HEK293 (cell line): ENCODE results near the gene CRYBB1.

Source experiments
- HIC1 ChIP-seq: fragments of 450-650 bp; formaldehyde crosslinking; IDR thresholded peaks from 2 replicates; pipeline ENCODE4 v1.5.1; 2016; ENCODE audit warnings: missing biosample characterization, missing genetic modification characterization
- SP3 ChIP-seq: fragments of 450-650 bp; formaldehyde crosslinking; IDR thresholded peaks from 2 replicates; pipeline ENCODE4 v1.5.1; 2016; ENCODE audit warnings: missing biosample characterization, missing genetic modification characterization
- TSHZ1 ChIP-seq: fragments of 450-650 bp; formaldehyde crosslinking; IDR thresholded peaks from 2 replicates; pipeline ENCODE4 v1.5.1; 2016; ENCODE audit warnings: missing biosample characterization, missing genetic modification characterization, borderline replicate concordance
- ZBTB8A ChIP-seq: fragments of 450-650 bp; formaldehyde crosslinking; IDR thresholded peaks from 2 replicates; pipeline ENCODE4 v1.5.1; 2016; ENCODE audit warnings: missing biosample characterization, missing genetic modification characterization
- ZEB2 ChIP-seq: fragments of 450-650 bp; formaldehyde crosslinking; IDR thresholded peaks from 2 replicates; pipeline ENCODE4 v1.5.1; 2016; ENCODE audit warnings: missing biosample characterization, missing genetic modification characterization
- ZNF214 ChIP-seq: fragments of 450-650 bp; formaldehyde crosslinking; IDR thresholded peaks from 2 replicates; pipeline ENCODE4 v1.5.1; 2017; ENCODE audit warnings: missing biosample characterization, mild to moderate bottlenecking, missing genetic modification characterization, borderline replicate concordance
- ZNF26 ChIP-seq: fragments of 450-650 bp; formaldehyde crosslinking; IDR thresholded peaks from 2 replicates; pipeline ENCODE4 v1.5.1; 2016; ENCODE audit warnings: missing biosample characterization, missing genetic modification characterization
- ZNF266 ChIP-seq: fragments of 450-650 bp; formaldehyde crosslinking; IDR thresholded peaks from 2 replicates; pipeline ENCODE4 v1.5.1; 2016; ENCODE audit warnings: missing biosample characterization, missing genetic modification characterization, low read depth
- ZNF274 ChIP-seq, 2 experiments: fragments of 200-500 bp in 1 of 2; fragments of 450-650 bp in 1 of 2; sonication (Bioruptor generic) in 1 of 2; formaldehyde crosslinking in 1 of 2; IDR thresholded peaks; 2 replicates each; pipeline versions ENCODE4 v1.5.1 to v1.6.1; 2014 to 2016; ENCODE audit warnings: borderline replicate concordance in 1 of 2, inconsistent platforms in 1 of 2, low read length in 1 of 2, missing biosample characterization in 1 of 2, missing genetic modification characterization in 1 of 2
- ZNF426 ChIP-seq: fragments of 450-650 bp; formaldehyde crosslinking; IDR thresholded peaks from 2 replicates; pipeline ENCODE4 v1.5.1; 2017; ENCODE audit warnings: missing biosample characterization, missing genetic modification characterization, mild to moderate bottlenecking, inconsistent platforms, moderate library complexity
- ZNF449 ChIP-seq: fragments of 450-650 bp; formaldehyde crosslinking; IDR thresholded peaks from 2 replicates; pipeline ENCODE4 v1.5.1; 2017; ENCODE audit warnings: missing biosample characterization, mild to moderate bottlenecking, missing genetic modification characterization, moderate library complexity
- ZNF549 ChIP-seq: fragments of 450-650 bp; IDR thresholded peaks from 2 replicates; pipeline ENCODE4 v1.5.1; 2018; ENCODE audit warnings: missing biosample characterization, missing genetic modification characterization, mild to moderate bottlenecking, inconsistent platforms, moderate library complexity
- ZNF558 ChIP-seq: fragments of 450-650 bp; formaldehyde crosslinking; IDR thresholded peaks from 2 replicates; pipeline ENCODE4 v1.5.1; 2016; ENCODE audit warnings: missing biosample characterization, missing genetic modification characterization
- ZNF560 ChIP-seq: fragments of 450-650 bp; formaldehyde crosslinking; IDR thresholded peaks from 2 replicates; pipeline ENCODE4 v1.5.1; 2017; ENCODE audit warnings: missing biosample characterization, missing genetic modification characterization, borderline replicate concordance
- ZNF654 ChIP-seq: fragments of 450-650 bp; formaldehyde crosslinking; IDR thresholded peaks from 2 replicates; pipeline ENCODE4 v1.5.1; 2016; ENCODE audit warnings: low read depth, missing biosample characterization, missing genetic modification characterization
- ZNF660 ChIP-seq: fragments of 450-650 bp; IDR thresholded peaks from 2 replicates; pipeline ENCODE4 v1.5.1; 2018; ENCODE audit warnings: missing biosample characterization, mild to moderate bottlenecking, missing genetic modification characterization
- ZNF677 ChIP-seq: fragments of 450-650 bp; IDR thresholded peaks from 2 replicates; pipeline ENCODE4 v1.5.0; 2018; ENCODE audit warnings: missing biosample characterization, mild to moderate bottlenecking, missing genetic modification characterization, moderate library complexity
- ZNF792 ChIP-seq: fragments of 450-650 bp; formaldehyde crosslinking; IDR thresholded peaks from 2 replicates; pipeline ENCODE4 v1.5.1; 2016; ENCODE audit warnings: missing biosample characterization, missing genetic modification characterization
- ZNF837 ChIP-seq: fragments of 450-650 bp; formaldehyde crosslinking; IDR thresholded peaks from 2 replicates; pipeline ENCODE4 v1.5.1; 2016; ENCODE audit warnings: missing biosample characterization, missing genetic modification characterization
- TF ChIP-seq, protein P1 (sequence below): fragments of 450-650 bp; formaldehyde crosslinking; IDR thresholded peaks from 2 replicates; pipeline ENCODE4; 2016; ENCODE audit warnings: missing biosample characterization, missing genetic modification characterization
- TF ChIP-seq, protein P2 (sequence below): fragments of 450-650 bp; formaldehyde crosslinking; IDR thresholded peaks from 2 replicates; pipeline ENCODE4 v1.5.1; 2016; ENCODE audit warnings: missing biosample characterization, missing genetic modification characterization, borderline replicate concordance

CRYBB1 gene

DNA sequence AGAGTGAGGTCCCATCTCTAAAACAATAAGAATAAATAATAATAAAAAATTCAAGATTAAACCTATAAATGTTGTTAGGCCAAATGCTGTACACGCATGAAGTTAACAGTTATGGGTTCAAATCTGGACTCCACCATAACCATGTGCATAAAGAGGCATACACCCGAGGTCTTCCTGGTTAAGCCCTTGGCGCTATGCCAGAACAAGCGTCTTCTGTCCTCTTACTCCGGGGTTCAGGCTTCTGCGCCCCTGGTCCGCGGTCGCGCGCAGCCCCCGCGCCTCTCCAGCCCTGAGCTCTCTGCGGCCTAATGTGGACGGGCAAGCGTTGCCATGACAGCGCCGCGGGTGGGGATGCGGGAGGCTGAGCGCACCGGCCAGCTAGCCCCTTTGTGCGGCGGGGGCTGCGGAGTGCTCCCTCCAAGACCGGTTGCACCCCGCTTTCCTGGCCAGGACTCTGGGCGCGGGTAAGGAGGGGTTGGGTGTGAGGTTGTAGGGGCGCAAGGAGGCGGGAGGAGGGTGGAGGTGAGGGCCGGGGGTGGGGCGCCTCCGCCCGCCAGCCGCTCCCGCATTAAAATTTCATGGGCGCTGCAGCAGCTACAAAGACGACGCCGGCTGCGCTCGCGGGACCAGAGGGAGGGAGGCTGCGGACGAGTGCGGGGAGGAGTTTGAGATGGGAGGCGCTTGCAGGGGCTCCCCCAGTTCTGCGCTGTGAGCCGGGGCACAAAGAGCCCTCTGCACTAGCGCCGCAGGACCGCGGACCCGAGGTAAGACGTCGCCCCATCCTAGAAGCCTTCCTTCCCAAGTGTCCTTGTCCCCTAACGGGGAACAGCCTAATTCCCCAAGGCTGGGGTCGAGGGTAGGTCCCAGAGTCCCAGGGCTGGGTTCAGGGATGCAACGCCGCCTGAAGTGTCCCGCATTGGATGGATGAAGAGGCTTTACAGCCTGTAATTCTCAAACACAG lies 39.3 kb upstream of the CRYBB1 start, which contains the start of gene MIAT (continued):
- TF ChIP-seq ZNF274 (IDR thresholded peaks at IDR 0.05; ENCODE audit: low read length) (no peak), ZNF274 (tag by site-specific recombination; IDR thresholded peaks at IDR 0.05; ENCODE audit: borderline replicate concordance) (no peak), ZNF677 (tag by site-specific recombination) (no peak), ZNF26 (no peak), ZNF266 (tag by site-specific recombination) (no peak), ZNF426 (no peak), TSHZ1 (tag by site-specific recombination) (no peak), ZNF558 (tag by site-specific recombination) (no peak), HIC1 (tag by site-specific recombination) (no peak), ZNF214 (tag by site-specific recombination) (no peak), ZBTB8A (tag by site-specific recombination) (0 out of 2 replicates have a peak, but pooled peaks have one; percentile 38), ZEB2 (tag by site-specific recombination) (no peak), ZNF560 (tag by site-specific recombination) (no peak), SP3 (peak; percentile 59), ZNF449 (tag by site-specific recombination) (no peak), ZNF654 (tag by site-specific recombination) (no peak), ZNF660 (tag by site-specific recombination) (no peak), ZNF837 (tag by site-specific recombination) (no peak), ZNF549 (tag by site-specific recombination) (no peak), ZNF792 (no peak)
- TF ChIP-seq, protein P1, sequence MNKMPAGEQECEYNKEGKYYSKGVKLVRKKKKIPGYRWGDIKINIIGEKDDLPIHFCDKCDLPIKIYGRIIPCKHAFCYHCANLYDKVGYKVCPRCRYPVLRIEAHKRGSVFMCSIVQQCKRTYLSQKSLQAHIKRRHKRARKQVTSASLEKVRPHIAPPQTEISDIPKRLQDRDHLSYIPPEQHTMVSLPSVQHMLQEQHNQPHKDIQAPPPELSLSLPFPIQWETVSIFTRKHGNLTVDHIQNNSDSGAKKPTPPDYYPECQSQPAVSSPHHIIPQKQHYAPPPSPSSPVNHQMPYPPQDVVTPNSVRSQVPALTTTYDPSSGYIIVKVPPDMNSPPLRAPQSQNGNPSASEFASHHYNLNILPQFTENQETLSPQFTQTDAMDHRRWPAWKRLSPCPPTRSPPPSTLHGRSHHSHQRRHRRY (tag by site-specific recombination) = no peak
- TF ChIP-seq, protein P2, sequence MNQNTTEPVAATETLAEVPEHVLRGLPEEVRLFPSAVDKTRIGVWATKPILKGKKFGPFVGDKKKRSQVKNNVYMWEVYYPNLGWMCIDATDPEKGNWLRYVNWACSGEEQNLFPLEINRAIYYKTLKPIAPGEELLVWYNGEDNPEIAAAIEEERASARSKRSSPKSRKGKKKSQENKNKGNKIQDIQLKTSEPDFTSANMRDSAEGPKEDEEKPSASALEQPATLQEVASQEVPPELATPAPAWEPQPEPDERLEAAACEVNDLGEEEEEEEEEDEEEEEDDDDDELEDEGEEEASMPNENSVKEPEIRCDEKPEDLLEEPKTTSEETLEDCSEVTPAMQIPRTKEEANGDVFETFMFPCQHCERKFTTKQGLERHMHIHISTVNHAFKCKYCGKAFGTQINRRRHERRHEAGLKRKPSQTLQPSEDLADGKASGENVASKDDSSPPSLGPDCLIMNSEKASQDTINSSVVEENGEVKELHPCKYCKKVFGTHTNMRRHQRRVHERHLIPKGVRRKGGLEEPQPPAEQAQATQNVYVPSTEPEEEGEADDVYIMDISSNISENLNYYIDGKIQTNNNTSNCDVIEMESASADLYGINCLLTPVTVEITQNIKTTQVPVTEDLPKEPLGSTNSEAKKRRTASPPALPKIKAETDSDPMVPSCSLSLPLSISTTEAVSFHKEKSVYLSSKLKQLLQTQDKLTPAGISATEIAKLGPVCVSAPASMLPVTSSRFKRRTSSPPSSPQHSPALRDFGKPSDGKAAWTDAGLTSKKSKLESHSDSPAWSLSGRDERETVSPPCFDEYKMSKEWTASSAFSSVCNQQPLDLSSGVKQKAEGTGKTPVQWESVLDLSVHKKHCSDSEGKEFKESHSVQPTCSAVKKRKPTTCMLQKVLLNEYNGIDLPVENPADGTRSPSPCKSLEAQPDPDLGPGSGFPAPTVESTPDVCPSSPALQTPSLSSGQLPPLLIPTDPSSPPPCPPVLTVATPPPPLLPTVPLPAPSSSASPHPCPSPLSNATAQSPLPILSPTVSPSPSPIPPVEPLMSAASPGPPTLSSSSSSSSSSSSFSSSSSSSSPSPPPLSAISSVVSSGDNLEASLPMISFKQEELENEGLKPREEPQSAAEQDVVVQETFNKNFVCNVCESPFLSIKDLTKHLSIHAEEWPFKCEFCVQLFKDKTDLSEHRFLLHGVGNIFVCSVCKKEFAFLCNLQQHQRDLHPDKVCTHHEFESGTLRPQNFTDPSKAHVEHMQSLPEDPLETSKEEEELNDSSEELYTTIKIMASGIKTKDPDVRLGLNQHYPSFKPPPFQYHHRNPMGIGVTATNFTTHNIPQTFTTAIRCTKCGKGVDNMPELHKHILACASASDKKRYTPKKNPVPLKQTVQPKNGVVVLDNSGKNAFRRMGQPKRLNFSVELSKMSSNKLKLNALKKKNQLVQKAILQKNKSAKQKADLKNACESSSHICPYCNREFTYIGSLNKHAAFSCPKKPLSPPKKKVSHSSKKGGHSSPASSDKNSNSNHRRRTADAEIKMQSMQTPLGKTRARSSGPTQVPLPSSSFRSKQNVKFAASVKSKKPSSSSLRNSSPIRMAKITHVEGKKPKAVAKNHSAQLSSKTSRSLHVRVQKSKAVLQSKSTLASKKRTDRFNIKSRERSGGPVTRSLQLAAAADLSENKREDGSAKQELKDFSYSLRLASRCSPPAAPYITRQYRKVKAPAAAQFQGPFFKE (tag by site-specific recombination) = no peak
